PFSK-1 (cell line): ENCODE results near the gene CHRNB2.

Experiments
- FOXP2 ChIP-seq: optimal IDR thresholded peaks from 2 replicates; pipeline ENCODE3; 2011; ENCODE audit warnings: borderline replicate concordance, control low read depth, inconsistent platforms; ENCODE audit not compliant: insufficient read depth; ENCODE audit errors: extremely low read length, extremely low read depth
- POLR2AphosphoS5 ChIP-seq: IDR thresholded peaks from 2 replicates; pipeline ENCODE4 v1.6.1; 2012; ENCODE audit warnings: low read depth, mild to moderate bottlenecking, control low read depth, low read length, moderate library complexity
- SIN3A ChIP-seq: IDR thresholded peaks from 2 replicates; pipeline ENCODE4 v1.6.1; 2012; ENCODE audit warnings: mild to moderate bottlenecking, low read length, moderate library complexity, borderline replicate concordance; ENCODE audit not compliant: insufficient read depth
- TAF1 ChIP-seq: IDR thresholded peaks from 2 replicates; pipeline ENCODE4 v1.6.1; 2012; ENCODE audit warnings: low read length, control low read depth, borderline replicate concordance; ENCODE audit not compliant: insufficient read depth
- TF ChIP-seq, protein P1 (sequence below), 2 experiments: IDR thresholded peaks; 2 replicates each; pipeline versions ENCODE4 v1.6.1 to v1.8.0; 2011 to 2012; ENCODE audit warnings: low read depth in 2 of 2, low read length in 2 of 2, control low read depth in 1 of 2, inconsistent platforms in 1 of 2, mild to moderate bottlenecking in 1 of 2, moderate library complexity in 1 of 2; ENCODE audit not compliant: insufficient read depth in 1 of 2

Gene CHRNB2

DNA sequence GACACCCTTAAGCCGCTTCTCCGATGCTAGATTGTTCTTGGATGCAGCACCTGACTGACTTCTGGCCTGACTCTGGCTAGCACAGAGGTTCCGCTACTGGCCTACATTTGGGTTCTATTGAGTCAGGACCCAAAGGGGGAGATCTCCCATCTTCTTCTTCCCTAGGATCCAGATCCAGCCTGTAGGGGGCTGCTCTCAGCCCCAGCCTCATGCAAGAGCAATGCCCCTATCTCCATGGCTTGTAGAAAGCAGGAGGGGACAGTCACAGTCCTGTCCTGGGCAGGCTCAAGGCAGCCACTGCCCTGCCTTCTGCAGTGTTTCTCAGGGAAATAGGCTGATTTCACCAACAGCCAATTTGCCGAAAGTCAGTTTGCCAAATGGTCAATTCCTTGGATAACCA lies 46.7 kb downstream of the CHRNB2 start:
- TF ChIP-seq, protein P1, sequence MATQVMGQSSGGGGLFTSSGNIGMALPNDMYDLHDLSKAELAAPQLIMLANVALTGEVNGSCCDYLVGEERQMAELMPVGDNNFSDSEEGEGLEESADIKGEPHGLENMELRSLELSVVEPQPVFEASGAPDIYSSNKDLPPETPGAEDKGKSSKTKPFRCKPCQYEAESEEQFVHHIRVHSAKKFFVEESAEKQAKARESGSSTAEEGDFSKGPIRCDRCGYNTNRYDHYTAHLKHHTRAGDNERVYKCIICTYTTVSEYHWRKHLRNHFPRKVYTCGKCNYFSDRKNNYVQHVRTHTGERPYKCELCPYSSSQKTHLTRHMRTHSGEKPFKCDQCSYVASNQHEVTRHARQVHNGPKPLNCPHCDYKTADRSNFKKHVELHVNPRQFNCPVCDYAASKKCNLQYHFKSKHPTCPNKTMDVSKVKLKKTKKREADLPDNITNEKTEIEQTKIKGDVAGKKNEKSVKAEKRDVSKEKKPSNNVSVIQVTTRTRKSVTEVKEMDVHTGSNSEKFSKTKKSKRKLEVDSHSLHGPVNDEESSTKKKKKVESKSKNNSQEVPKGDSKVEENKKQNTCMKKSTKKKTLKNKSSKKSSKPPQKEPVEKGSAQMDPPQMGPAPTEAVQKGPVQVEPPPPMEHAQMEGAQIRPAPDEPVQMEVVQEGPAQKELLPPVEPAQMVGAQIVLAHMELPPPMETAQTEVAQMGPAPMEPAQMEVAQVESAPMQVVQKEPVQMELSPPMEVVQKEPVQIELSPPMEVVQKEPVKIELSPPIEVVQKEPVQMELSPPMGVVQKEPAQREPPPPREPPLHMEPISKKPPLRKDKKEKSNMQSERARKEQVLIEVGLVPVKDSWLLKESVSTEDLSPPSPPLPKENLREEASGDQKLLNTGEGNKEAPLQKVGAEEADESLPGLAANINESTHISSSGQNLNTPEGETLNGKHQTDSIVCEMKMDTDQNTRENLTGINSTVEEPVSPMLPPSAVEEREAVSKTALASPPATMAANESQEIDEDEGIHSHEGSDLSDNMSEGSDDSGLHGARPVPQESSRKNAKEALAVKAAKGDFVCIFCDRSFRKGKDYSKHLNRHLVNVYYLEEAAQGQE (IDR thresholded peaks at IDR 0.05; ENCODE audit: insufficient read depth in 1 of 2, low read depth in 2 of 2, low read length in 2 of 2): no peak
- TF ChIP-seq TAF1 (no peak), POLR2AphosphoS5 (no peak), FOXP2 (no peak), SIN3A (no peak)

DNA sequence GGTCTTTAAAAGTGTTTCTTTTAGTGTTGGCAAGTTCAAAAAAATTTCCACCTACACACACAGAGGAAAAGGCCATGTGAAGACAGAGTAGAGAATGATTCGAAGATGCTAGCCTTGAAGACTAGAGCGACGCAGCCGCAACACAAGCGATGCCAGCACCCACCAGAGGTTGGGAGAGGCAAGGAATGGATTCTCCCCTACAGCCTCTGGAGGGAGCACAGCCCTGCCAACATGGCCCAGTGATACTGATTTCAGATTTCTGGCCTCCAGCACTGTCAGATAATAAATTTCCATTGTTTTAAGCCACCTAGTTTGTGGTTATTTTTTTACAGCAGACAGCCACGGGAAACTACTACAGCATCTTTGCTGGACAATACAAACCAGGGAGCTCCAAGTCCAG lies 47.3 kb downstream of the CHRNB2 start:
- TF ChIP-seq FOXP2 (no peak), POLR2AphosphoS5 (no peak), TAF1 (no peak)
- TF ChIP-seq, protein P1 (IDR thresholded peaks at IDR 0.05; ENCODE audit: insufficient read depth in 1 of 2, low read depth in 2 of 2, low read length in 2 of 2): no peak

DNA sequence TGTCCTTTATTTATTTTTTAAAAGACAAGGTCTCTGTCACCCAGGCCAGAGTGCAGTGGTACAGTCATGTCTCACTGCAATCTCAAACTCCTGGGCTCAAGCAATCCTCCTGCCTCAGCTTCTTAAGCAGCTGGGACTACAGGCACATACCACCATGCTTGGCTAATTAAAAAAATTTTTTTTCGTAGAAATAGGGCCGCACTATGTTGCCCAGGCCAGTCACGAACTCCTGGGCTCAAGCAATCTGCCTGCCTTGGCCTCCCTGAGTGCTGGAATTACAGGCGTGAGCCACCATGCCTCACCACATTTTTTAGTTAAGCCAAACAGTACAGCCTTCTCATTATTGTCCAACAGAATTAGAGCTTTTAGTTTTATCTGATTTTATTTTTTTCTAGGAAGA lies 47.8 kb downstream of the CHRNB2 start:
- TF ChIP-seq TAF1 (no peak), POLR2AphosphoS5 (no peak), SIN3A (no peak), FOXP2 (no peak)
- TF ChIP-seq, protein P1 (IDR thresholded peaks at IDR 0.05; ENCODE audit: insufficient read depth in 1 of 2, low read depth in 2 of 2, low read length in 2 of 2): no peak

DNA sequence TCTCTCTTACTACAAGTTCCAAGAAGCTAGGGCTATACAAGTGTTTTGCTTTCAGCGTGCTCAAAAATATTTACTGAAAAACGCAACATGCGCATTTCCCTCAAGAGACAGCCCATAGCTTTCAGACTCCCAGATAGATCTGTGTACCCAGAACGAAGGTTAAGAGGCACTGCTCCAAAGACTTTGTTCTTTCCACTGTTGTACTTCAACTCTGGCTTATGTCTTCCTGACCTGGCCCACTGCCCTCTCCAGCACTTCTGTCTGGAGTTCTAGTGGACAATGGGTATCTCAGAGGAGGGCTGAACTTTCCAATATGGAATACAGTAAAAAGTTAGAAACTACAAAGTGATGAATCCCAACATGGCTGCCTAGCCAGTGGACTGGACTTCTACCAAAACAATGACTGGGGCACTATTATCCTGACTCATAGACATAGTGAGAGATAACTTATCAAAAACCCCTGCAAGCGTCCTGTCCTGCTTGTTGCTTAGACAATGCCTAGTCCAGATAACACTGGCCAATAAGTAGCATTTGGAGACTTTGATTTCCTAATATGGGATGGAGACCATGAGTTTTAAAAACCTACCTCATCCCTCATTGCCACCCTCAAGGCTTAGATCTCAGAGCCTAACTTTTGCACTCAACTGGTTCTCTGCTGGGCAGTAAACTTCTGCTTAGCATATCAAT lies 49.2 kb downstream of the CHRNB2 start:
- TF ChIP-seq TAF1 (no peak), POLR2AphosphoS5 (no peak), SIN3A (no peak), FOXP2 (no peak)
- TF ChIP-seq, protein P1 (IDR thresholded peaks at IDR 0.05; ENCODE audit: insufficient read depth in 1 of 2, low read depth in 2 of 2, low read length in 2 of 2): no peak
